ENCODE results near the gene TSPOAP1. TPM values are rescaled to one million over a fixed set of nuclear protein-coding genes. Genes with fewer than 3 reads are reported as not detected.

Gene TSPOAP1
- total RNA-seq, 1 donor from 2014 or later: 101 TPM

DNA sequence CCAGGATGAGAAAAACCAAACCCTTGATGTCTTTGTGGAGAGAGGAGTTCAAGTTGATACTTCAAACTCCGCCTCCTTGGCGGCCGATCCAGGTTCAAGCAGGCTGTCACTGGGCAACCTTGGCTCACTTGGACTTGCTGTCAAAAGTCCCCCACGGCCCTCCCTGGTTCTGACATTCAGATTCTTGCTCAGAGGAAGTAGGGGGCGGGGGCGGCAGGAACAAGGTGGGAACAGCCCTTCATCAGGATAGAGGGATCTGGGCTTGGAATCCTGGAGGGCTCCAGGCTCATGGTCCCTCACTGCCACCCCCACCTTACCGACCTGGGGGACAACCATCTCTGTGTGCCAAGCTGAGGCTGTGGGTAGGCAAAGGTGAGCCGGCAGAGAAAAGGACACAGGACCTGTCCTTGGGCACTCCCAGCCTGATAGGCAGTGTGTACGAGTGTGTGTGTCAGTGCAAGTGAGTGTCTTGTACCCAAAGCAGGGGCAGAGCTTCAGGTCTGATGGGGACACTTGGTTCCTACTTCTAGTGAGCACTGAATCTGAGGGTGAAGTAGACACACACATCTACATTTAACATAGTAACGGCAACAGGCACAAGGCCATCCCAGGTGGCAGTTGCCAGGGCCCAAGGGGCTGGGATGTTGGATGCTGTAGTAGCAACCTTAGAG, 6.6 kb upstream of the TSPOAP1 start:
- no peaks in the 10 kb centered on the region for H3K4me1 Mint-ChIP-seq (ENCODE audit: low read depth)
- H3K4me3 Mint-ChIP-seq (ENCODE audit: low read depth): no peak overlapping the region
- peaks cover 16% of the 10 kb centered on the region for H3K27me3 Mint-ChIP-seq
- H3K9me3 Mint-ChIP-seq (ENCODE audit: low read depth): no peaks in the 10 kb centered on the region
- TF ChIP-seq, protein P1, sequence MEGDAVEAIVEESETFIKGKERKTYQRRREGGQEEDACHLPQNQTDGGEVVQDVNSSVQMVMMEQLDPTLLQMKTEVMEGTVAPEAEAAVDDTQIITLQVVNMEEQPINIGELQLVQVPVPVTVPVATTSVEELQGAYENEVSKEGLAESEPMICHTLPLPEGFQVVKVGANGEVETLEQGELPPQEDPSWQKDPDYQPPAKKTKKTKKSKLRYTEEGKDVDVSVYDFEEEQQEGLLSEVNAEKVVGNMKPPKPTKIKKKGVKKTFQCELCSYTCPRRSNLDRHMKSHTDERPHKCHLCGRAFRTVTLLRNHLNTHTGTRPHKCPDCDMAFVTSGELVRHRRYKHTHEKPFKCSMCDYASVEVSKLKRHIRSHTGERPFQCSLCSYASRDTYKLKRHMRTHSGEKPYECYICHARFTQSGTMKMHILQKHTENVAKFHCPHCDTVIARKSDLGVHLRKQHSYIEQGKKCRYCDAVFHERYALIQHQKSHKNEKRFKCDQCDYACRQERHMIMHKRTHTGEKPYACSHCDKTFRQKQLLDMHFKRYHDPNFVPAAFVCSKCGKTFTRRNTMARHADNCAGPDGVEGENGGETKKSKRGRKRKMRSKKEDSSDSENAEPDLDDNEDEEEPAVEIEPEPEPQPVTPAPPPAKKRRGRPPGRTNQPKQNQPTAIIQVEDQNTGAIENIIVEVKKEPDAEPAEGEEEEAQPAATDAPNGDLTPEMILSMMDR (IDR thresholded peaks at IDR 0.05; ENCODE audit: unreplicated experiment): no peak
- H3K27ac Mint-ChIP-seq: peak overlapping the region; percentile 54
- no peak for DNase-seq (ENCODE audit: low spot score, unreplicated experiment)
- no peaks in the 10 kb centered on the region for H3K36me3 Mint-ChIP-seq (ENCODE audit: insufficient read depth)

DNA sequence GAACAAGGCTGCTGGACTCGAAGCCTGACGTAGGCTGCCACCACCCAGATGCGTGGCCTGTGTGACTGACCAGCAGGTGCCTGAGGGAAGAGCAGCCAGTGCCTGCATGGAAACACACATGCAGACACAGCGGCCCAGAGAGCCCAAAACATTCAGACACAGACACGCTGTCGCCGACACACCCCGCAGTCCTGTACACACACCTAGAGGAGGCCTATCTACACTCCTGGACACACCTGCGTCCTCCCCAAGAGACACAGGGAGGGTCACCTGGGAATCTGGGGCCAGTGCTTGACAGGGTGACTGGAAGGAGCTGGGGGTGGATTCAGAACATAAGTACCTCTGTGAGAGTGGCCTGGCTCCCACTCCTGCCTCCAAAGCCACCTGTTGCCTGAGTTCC, 6.1 kb upstream of the TSPOAP1 start:
- DNase-seq (ENCODE audit: low spot score, unreplicated experiment): no peak
- no peaks in the 10 kb centered on the region for H3K4me1 Mint-ChIP-seq (ENCODE audit: low read depth)
- no peaks in the 10 kb centered on the region for H3K9me3 Mint-ChIP-seq (ENCODE audit: low read depth)
- H3K4me3 Mint-ChIP-seq (ENCODE audit: low read depth): no peak overlapping the region
- peaks cover 16% of the 10 kb centered on the region for H3K27me3 Mint-ChIP-seq
- H3K36me3 Mint-ChIP-seq (ENCODE audit: insufficient read depth): no peaks in the 10 kb centered on the region
- no peak overlapping the region for H3K27ac Mint-ChIP-seq
- TF ChIP-seq, protein P1 (IDR thresholded peaks at IDR 0.05; ENCODE audit: unreplicated experiment): no peak

DNA sequence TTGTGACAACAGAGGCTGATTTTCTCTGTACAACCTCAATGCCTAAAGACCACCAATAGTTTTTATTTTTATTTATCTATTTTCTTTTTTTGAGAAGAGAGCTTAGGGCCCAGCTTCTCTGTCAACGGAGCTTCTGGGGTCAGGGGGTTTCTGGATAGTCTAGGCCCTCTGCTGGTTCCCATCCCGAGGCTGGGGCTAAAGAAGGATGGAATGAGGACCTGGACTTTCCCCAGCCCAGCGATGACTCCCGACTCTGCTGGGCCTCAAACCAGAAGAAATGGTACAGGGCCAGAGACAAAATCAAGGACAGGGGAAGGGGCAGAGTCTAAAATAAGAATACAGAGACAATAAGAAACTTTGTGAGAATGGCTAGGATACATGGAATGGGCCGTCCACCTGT, 5.7 kb upstream of the TSPOAP1 start:
- peaks cover 18% of the 10 kb centered on the region for H3K27me3 Mint-ChIP-seq
- no peaks in the 10 kb centered on the region for H3K9me3 Mint-ChIP-seq (ENCODE audit: low read depth)
- no peaks in the 10 kb centered on the region for H3K4me1 Mint-ChIP-seq (ENCODE audit: low read depth)
- DNase-seq (ENCODE audit: low spot score, unreplicated experiment): no peak
- no peak overlapping the region for H3K27ac Mint-ChIP-seq
- no peaks in the 10 kb centered on the region for H3K36me3 Mint-ChIP-seq (ENCODE audit: insufficient read depth)
- TF ChIP-seq, protein P1 (IDR thresholded peaks at IDR 0.05; ENCODE audit: unreplicated experiment): no peak
- H3K4me3 Mint-ChIP-seq (ENCODE audit: low read depth): no peak overlapping the region

DNA sequence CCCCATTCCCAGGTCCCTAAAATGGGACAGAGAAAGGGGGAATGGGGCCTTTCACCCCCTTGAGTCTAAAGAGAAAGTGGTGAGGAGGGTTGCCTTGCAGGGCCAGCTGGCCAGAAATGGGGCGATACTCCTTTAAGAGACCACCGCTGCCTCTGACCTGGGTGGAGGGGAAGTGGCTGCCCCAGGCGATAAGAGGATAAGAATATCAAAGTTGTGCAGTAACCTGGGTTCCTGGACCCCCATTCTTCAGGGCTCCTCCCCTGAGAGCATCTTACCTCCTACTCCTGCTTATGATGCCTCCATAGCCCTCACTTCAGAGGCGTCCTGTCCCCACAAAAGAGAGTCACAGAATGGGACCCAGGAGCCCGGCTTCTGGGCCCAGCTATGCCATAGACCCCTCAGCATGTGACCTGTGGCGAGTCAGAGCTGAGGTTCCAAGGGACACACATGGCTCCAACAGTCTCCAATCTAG, 5.2 kb upstream of the TSPOAP1 start:
- H3K27ac Mint-ChIP-seq: no peak overlapping the region
- peaks cover 2% of the 10 kb centered on the region for H3K4me1 Mint-ChIP-seq (ENCODE audit: low read depth)
- no peaks in the 10 kb centered on the region for H3K36me3 Mint-ChIP-seq (ENCODE audit: insufficient read depth)

DNA sequence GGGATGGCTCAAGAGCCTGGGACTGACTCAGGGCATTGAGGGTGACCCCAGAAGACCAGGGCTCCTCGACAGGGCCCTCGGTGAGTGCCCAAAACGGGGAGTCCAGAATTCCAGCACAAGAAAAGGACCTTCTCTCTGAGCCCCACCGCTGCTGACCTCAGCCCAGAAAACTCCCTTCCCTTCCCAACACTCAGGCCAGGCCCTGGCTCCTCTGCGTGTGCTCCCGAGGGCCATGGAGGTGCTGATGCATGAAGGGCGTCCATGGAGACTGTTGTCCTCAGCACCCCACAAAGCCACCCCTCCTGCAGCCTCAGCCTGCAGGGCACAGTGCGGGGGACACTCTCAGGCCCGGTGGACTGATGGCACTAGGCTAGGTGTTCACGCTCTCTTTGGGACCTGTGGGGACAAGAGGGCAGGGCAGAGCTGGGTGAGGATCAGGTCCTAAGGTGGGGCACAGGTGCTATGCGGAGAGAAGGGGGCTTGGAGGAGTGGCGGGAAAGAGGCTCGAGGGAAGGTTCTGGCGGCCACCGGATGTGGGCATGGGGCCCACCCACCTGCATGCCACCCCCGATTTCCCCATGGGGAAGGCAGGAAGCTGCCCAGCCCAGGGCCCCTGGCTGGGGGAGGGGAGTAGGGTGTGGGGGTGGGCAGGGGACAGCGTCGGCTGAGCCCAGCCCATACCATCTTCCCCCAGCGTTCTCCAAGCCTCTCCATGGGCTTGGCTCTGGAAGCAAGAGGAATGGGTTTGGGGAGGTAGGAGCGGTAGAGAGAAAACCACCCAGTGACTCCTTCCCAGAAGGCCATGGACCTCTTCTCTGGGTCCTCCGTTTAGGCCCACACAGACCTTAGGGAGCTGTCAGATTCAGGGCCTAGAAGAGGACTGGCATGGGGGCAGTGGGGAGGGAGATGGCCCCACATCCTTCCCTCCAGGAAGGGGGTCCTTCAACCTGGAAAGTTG, 4.5 kb upstream of the TSPOAP1 start:
- Mint-ChIP-seq H3K9me3 (ENCODE audit: low read depth) (no peaks in the 10 kb centered on the region), H3K27ac (no peak overlapping the region), H3K36me3 (ENCODE audit: insufficient read depth) (no peaks in the 10 kb centered on the region), H3K4me1 (ENCODE audit: low read depth) (peaks cover 3% of the 10 kb centered on the region), H3K27me3 (peaks cover 30% of the 10 kb centered on the region), H3K4me3 (ENCODE audit: low read depth) (no peak overlapping the region)
- no peak for DNase-seq (ENCODE audit: low spot score, unreplicated experiment)
- TF ChIP-seq, protein P1 (IDR thresholded peaks at IDR 0.05; ENCODE audit: unreplicated experiment): no peak

More for the DNA sequence above, 5.2 kb upstream of the TSPOAP1 start:
- DNase-seq (ENCODE audit: low spot score, unreplicated experiment): no peak
- TF ChIP-seq, protein P1 (IDR thresholded peaks at IDR 0.05; ENCODE audit: unreplicated experiment): no peak
- Mint-ChIP-seq H3K9me3 (ENCODE audit: low read depth) (no peaks in the 10 kb centered on the region), H3K4me3 (ENCODE audit: low read depth) (no peak overlapping the region), H3K27me3 (peaks cover 23% of the 10 kb centered on the region)

Measured in progenitor cell of endocrine pancreas (in vitro differentiated cells).